HFFc6 (cell line): ENCODE measurements around the gene NCLN. TPM values are rescaled to one million over a fixed set of nuclear protein-coding genes. Genes with fewer than 3 reads are reported as not detected.
"Not testable (repeated sequence)": the region's sequence is repeated elsewhere in the genome, so short reads cannot be mapped to it uniquely, and the experiment has no call there.

Experiments used
- DNase-seq: peaks from one replicate; pipeline ENCODE4 v3.0.0-alpha.2; 2018
- H3K27ac Mint-ChIP-seq: 2 replicates; pipeline ENCODE4 v1.8.0; 2020; ENCODE audit warnings: mild to moderate bottlenecking, mixed read lengths
- H3K27me3 Mint-ChIP-seq: 2 replicates; pipeline ENCODE4 v1.8.0; 2021; ENCODE audit warnings: mild to moderate bottlenecking, moderate library complexity, mixed read lengths; ENCODE audit not compliant: insufficient read depth
- H3K36me3 Mint-ChIP-seq: 2 replicates; pipeline ENCODE4 v1.8.0; 2021; ENCODE audit warnings: low read depth, mixed read lengths
- H3K4me1 Mint-ChIP-seq: 2 replicates; pipeline ENCODE4 v1.8.0; 2020; ENCODE audit warnings: low read depth, mixed read lengths
- H3K4me3 Mint-ChIP-seq: 2 replicates; pipeline ENCODE4 v1.8.0; 2020; ENCODE audit warnings: mild to moderate bottlenecking, moderate library complexity, mixed read lengths
- H3K9me3 Mint-ChIP-seq: 2 replicates; pipeline ENCODE4 v1.8.0; 2020; ENCODE audit warnings: mild to moderate bottlenecking, mixed read lengths
- CTCF ChIP-seq: fragments of 200-600 bp; sonication (generic); IDR thresholded peaks from 2 replicates; pipeline ENCODE4 v1.5.0; 2021; ENCODE audit warnings: antibody characterized with exemption, mild to moderate bottlenecking
- total RNA-seq, 6 experiments: library from RNA; stranded (reverse); fragmentation: NEBNext Ultra II Directional; extraction: Animal tissue kit (Norgen Biotek cat#: 25700); gene quantifications; 2 replicates in 1 of 6; 3 replicates in 5 of 6; pipeline ENCODE4 v1.2.3, GENCODE V29; 2021

NCLN gene
- total RNA-seq, 6 experiments from 2014 or later = 98.1 to 130 (median 106) TPM

DNA sequence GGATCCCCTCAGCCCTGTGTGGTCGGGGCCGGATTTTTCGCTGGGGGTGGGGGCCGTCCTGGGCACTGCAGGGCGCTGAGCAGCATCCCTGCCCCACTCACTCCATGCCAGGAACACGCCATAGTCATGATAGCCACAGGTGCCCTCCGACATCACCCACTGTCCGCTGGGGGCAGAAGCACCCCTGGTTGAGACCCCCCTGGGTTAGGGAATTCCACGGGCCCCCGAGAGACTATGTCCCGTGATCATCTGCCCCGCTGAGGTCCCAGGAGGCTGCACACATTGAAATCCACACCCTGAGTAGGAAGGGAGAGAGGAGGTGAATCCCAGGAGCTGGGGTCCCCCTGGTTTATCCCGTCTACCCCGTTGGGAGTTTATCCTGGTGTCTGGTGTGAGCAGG lies 16.2 kb downstream of the NCLN start:
- Mint-ChIP-seq H3K9me3 (no peaks in the 10 kb centered on the region), H3K27ac (no peak overlapping the region), H3K27me3 (peaks cover 2% of the 10 kb centered on the region), H3K4me1 (no peaks in the 10 kb centered on the region), H3K4me3 (no peak overlapping the region), H3K36me3 (no peaks in the 10 kb centered on the region)
- TF ChIP-seq CTCF = no peak
- DNase-seq = no peak

GRCh38 chr19:3202346-3202745 lies 16.6 kb downstream of the NCLN start:
- H3K36me3 Mint-ChIP-seq = no peaks in the 10 kb centered on the region
- H3K27me3 Mint-ChIP-seq = peaks cover 2% of the 10 kb centered on the region
- no peak for TF ChIP-seq CTCF
- H3K4me1 Mint-ChIP-seq = no peaks in the 10 kb centered on the region
- no peaks in the 10 kb centered on the region for H3K9me3 Mint-ChIP-seq
- no peak overlapping the region for H3K4me3 Mint-ChIP-seq
- no peak for DNase-seq
- H3K27ac Mint-ChIP-seq = no peak overlapping the region

GRCh38 chr19:3202895-3203294 lies 17.2 kb downstream of the NCLN start:
- not testable (repeated sequence) for H3K27ac Mint-ChIP-seq, H3K27me3 Mint-ChIP-seq, DNase-seq, H3K36me3 Mint-ChIP-seq, H3K9me3 Mint-ChIP-seq, H3K4me1 Mint-ChIP-seq, H3K4me3 Mint-ChIP-seq

DNA sequence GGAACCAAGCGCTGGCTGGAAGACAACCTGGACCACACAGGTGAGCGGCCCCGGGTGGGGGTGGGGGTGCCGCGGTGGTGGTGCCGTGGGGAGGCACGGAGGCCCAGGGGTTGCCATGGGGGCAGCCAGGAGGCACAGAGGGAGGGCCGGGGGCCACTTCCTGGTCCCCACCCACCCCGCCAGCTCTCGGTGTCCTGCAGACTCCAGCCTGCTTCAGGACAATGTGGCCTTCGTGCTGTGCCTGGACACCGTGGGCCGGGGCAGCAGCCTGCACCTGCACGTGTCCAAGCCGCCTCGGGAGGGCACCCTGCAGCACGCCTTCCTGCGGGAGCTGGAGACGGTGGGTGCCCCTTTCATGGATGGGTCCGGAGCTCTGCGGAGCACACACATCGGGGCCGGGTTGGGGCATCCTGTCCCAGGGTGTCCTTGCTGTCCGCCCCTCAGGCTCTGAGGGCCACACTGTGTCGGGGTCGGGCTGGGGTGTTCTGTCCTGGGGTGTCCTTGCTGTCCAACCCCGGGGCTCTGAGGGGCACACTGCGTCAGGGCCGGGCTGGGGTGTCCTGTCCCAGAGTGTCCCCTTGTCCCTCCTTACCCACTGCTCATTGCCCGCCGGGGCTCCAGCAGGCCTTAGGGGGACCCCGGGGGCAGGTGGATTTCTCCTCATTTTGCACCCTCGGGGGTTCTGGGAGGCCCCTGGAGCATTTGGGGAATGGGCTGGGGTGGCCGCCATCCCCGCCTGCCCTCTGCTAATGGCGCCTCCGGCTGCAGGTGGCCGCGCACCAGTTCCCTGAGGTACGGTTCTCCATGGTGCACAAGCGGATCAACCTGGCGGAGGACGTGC lies 18.3 kb downstream of the NCLN start:
- Mint-ChIP-seq H3K27me3 (peaks cover 2% of the 10 kb centered on the region), H3K4me1 (no peaks in the 10 kb centered on the region), H3K36me3 (no peaks in the 10 kb centered on the region), H3K4me3 (no peak overlapping the region), H3K9me3 (no peaks in the 10 kb centered on the region), H3K27ac (no peak overlapping the region)
- no peak for TF ChIP-seq CTCF
- DNase-seq = no peak

DNA sequence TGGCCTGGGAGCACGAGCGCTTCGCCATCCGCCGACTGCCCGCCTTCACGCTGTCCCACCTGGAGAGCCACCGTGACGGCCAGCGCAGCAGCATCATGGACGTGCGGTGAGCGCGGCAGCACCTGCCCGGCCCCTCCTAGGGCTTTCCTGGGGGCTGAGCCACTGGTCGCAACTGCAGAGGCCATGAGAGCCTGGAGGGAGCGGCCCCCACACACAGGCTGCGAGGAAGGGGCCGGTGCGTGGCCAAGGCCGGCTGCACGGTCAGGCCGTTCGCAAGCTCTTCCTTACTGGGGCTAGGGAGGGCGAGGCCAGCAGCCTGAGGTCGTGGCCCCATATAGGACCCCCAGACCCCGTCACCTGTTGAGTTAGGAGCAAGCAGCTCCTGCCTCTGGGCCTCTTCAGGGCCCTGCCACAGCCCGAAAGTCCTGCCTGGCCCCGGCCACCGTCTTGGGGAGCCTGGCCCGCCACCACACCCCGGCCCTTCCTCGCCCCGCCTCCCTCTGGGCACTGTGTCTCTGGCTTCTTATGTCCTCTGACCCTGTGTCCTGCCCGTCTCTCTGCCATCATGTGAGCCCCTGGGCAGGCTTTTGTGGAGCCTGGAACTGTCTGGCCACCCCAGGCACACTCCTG lies 19.0 kb downstream of the NCLN start:
- H3K4me3 Mint-ChIP-seq = no peak overlapping the region
- TF ChIP-seq CTCF = no peak
- DNase-seq = no peak
- no peaks in the 10 kb centered on the region for H3K4me1 Mint-ChIP-seq
- no peak overlapping the region for H3K27ac Mint-ChIP-seq
- H3K36me3 Mint-ChIP-seq = no peaks in the 10 kb centered on the region
- no peaks in the 10 kb centered on the region for H3K9me3 Mint-ChIP-seq
- peaks cover 2% of the 10 kb centered on the region for H3K27me3 Mint-ChIP-seq

GRCh38 chr19:3206216-3206953 lies 20.7 kb downstream of the NCLN start:
- Mint-ChIP-seq H3K27me3 (peaks cover 4% of the 10 kb centered on the region), H3K36me3 (no peaks in the 10 kb centered on the region), H3K27ac (no peak overlapping the region), H3K4me3 (no peak overlapping the region), H3K9me3 (no peaks in the 10 kb centered on the region), H3K4me1 (no peaks in the 10 kb centered on the region)
- no peak for TF ChIP-seq CTCF
- DNase-seq = no peak
